Stimulated activated CD8-positive, alpha-beta memory T cell treated with anti-CD3 and anti-CD28 coated beads, Interleukin-15, amount 100 ng/mL, for 24 hours (primary cell): ENCODE data around the gene SDCCAG8.

Source experiments
- DNase-seq: peaks from one replicate; pipeline ENCODE4 v3.0.0-alpha.2; 2020; ENCODE audit warnings: low read depth

SDCCAG8 gene

DNA sequence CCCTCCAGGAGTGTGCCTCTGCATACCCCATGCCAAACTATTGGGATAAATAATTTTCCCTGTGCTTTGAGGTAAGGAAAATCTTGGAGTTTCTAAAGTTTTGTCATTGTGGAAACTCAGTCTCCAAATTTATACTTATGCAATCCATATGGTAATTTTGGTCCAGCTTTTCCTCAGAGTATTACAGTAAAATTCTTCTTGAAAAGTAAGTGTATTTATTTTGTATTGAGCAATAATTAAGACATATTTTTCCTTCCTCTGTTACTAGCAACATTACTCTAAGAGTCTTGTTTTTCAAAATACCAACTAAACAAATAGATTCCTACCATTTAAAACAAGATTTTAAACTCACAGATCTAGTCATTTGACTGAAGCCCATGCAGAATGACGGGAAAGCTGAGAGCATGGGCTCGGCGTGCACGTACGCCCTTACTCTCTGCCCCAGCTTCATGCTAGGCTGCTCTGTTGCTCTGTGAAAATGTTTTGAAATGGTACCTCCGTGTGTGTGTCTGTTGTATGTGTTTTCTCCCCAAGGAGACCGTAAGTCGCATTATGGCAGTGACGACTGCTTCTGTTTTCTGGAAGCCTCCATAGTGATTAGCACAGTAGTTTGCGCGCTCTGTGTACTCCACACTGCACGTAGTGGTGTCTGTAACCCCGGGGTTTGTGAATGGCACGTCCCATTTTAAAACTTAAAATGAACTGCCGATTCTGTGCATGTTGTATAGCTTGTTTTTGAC, 165.3 kb downstream of the SDCCAG8 start:
- no peak for DNase-seq

DNA sequence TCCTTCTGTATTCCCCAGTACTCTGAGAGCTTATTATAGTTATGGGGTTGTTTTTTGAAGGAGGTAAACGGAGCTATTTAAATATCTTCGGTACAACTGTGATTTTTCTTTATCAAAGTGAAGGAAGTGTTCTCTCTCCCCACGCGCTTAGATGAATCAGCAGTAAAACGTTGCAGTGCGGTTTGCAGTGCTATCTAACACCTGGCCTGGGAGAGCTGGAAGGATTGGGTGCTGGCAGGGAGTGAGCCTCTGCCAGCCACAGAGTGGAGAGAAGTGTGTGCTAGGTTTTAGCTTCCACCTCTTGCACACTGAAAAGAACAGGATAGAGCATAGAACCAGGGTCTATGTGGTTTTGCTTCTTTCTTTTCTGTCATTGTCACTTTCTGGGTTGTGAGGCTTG, 165.9 kb downstream of the SDCCAG8 start:
- DNase-seq, result no peak

DNA sequence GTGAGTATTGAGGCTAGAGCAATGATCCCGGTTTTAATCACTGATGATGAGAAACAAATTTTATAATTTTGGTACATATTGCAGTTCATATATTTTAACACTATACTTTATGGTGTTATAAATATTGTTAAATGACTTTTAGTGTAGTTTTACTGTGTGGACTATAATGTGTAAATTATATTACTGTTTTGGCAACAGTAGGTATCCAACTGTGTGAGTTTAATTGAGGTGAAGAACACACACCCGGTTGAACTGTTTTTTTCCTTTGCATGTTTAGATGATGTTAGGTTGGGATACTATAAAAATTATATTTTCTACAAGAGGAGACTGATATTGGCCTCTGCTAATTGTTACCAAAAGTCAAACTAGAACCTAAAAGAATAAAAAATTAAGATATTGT, 166.5 kb downstream of the SDCCAG8 start:
- no peak for DNase-seq

DNA sequence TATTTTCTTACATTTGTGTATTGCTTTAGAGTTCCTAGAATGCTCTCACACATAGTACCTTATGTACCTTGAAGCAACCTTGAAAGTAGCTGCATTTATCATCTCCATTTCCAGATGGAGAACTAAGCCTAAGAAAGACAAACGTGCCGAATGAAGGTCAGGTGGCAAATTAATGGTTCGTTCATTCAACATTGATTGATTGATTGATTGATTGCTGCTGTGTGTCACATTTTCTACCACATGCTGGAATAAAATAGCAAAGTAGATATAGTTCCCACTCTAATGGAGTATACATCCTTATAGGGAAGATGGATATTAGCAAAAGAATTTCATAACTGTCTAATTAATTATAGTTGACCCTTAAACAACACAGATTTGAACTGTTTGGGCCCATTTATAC, 172.2 kb downstream of the SDCCAG8 start:
- no peak for DNase-seq

DNA sequence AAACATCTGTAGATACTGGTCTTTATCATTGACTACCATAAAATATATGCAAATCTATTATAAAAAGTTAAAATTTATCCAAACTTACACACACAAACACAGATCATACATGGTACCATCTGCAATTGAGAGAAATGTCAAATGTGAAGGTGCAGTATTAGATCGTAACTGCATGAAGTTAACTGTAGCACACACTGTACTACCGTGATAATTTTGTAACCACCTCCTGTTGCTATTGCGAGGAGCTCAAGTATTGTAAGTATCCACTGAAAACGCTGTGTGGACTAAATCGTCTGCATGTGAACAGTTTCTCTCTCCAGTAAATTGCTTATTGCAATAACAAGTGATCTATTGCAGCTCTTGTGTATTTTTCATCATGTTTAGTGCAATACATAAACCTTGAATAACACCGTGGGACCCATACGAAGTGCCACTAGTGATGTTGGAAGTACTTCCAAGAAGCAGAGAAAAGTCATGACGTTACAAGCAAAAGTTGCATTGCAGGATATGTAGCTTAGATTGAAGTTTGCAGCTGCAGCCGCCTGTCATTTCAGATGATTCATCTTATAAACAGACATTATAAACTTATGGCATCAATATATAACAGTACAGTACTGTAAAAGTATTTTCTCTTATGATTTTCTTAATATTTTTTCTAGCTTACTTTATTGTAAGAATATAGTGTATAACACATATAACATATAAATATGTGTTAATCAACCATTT, 172.9 kb downstream of the SDCCAG8 start:
- no peak for DNase-seq

DNA sequence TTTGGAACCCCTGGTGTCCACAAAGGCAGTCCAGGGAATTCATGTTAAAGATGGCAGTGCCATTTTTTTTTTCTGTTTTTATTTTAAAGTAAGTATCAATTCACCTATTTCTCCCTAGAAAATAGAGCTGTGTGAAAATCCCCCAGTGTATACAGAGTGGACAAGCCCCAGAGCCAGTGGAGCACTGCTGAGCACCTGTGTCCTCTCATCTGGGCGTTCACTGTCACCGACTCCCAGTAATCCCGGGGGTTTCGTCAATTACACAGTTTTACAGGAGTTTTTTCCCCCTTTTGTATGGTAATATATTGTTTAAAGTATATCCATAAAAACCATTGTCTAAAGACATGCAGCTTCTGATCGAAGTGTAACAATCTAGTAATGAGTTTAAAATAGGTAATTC, 175.8 kb downstream of the SDCCAG8 start:
- DNase-seq, result no peak

DNA sequence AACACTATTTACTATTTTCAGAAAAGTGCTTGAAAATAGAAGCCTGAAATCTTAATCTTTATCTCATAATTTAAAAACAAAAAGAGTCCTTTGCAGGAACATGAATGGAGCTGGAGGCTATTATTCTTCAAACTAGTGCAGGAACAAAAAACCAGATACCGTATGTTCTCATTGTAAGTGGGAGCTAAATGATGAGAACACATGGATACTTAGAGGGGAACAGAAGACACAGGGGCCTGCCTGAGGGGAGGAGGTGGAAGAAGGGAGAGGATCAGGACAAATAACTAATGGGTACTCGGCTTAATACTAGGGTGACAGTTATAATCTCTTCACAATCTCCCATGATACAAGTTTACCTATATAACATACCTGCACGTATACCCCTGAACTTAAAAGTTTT, 176.3 kb downstream of the SDCCAG8 start:
- no peak for DNase-seq

DNA sequence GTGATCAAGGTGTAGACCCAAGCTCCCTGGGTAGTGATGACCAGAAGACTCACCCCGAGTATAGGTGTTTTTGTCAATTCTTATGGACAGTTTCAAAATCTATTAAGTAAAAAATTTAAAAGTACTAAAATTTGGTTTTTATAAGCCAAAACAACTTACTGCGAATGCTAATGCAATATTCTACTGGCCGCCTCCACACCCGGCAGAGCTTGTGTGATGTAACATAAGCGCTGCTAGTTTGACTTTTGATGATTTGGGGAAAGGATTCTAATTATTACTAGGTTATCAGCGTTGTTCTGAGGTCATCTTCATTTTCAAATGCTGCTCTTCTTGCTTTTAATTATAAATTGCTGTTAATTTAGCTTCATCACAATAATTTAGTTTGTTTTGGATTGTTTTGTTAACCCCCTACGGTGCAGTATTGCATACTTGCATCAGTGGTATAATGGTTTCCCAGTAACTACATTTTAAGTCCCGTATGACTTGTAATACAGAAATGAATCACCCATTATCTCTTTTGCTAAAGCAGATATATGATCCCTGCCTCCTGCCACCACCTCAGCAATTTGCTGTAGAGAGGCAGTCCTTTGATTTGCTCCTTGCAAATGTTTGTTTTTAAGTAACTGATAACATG, 178.0 kb downstream of the SDCCAG8 start:
- no peak for DNase-seq

DNA sequence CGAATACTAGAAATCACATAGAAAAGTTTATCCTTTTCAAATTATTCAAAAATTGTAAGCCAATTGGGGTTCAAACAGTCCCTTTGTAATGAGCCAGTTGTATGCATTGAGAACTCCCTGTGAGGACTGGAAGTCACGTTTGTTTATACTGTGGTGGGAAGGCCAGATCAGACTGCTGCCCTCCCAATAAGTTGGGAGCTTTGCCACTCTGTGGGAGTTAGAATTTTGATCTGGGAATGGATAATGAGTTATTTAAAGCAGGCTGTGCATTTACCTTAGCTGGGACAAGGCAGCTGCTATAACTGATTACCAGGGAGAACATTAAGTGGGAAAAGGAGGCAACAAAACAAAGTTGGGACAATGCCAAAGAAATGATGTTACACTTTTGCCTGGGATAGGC, 178.8 kb downstream of the SDCCAG8 start:
- DNase-seq, result no peak

DNA sequence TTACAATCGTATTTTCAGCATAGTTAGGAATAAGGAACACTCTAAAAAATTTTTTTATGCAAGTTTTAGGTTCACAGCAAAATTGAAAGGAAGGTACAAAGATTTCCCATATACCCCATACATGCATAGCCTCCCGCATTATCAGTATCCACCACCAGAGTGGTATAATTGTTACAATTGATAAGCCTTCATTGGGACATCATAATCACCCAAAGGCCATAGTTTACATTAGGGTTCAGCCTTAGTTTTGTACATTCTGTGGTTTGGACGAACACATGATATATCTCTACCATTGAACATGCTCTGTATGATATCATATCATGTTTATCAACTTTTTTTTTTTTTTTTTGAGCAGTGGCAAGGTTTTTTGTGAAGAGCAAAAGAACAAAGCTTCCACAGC, 180.0 kb downstream of the SDCCAG8 start:
- DNase-seq, result no peak

DNA sequence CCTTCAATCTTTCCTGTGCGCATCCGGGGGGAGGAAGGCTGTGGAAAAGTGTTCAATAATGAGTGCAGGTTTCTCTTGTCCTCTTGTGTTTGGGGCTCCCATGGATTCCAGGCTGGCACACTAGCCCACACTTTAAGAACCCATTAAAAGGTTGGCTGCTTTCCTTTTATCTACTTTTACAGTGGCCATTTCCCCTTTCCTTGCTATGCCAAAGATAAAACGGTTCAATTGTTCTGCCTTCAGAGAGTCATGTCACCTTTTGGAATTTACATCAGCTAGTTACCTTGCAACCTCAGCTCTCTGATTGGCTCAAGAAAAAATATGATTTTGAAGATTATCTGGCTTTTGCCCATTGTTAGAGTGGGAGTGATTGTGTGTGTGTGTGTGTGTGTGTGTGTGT, 182.3 kb downstream of the SDCCAG8 start:
- no peak for DNase-seq

DNA sequence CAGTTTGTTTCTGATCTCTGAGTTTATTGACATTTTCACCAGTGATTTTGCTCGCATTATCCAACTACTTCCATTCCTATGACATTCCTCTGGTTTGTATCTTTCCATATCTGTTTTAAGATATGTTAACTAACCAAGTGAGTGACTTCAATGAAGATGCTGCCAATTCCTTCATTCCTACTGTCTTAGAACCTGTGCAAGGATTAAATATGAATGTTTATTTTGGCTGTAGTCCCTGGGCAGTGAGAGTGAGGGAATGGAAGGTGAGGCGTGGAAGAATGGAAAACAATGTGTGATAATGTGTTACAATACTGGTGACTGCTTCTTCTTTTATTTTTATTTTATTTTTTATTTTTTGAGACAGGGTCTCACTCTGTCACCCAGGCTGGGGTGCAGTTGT, 183.0 kb downstream of the SDCCAG8 start:
- DNase-seq, result no peak

DNA sequence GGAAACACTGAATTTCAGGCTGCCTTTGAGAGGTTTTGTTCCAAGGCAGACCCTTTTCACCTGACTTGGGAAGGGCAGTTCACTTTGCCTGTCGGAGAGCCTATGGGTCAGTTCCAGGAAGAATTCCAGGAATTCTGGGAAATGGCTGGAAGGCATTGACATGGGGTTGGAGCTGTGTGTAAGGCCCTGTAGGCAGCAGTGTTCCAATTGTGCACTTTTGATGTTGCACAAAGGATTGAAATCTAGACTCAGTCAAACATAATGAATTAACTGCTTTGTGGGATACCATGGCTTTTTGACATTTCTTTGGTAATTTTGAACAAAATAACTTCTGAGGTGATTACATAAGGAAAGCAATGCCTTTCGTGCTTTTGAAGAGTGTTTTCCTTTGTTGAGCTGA, 184.6 kb downstream of the SDCCAG8 start:
- DNase-seq, result no peak

DNA sequence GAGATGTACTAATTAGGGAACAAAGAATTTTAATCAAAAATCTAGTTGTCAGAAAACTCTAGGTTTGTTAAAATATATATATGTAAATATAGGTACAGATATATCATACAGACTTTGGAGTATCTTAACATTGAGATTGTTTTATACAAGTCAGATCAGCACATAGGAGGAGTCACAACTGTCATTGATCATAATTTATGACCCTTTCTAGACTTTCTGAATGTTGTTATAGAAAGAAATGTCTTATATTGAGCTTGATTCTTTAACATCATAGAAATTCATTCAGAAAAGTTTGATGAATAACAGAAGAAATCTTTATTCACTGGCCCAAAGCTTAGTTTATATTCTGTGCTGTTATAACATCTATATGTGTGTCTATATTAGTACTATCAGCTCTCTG, 185.8 kb downstream of the SDCCAG8 start:
- no peak for DNase-seq

DNA sequence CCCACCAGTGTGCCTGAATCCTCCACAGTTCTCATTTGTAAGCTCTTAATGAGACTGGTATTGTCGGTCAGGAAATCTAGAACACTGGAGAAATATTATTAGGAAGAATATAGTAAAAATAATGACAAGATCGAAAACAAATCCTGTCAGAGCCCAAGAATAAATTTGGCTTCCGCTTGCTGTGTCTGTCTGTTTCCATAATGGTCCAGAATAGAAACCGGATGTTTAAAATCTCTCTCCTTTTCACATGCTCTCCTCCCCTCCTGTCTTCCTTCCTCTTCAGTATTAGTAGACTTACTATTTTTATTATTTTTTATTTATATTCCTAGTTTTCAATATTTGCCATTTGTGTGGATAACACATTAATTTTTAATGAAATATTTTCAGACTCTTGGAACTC, 187.7 kb downstream of the SDCCAG8 start:
- no peak for DNase-seq

DNA sequence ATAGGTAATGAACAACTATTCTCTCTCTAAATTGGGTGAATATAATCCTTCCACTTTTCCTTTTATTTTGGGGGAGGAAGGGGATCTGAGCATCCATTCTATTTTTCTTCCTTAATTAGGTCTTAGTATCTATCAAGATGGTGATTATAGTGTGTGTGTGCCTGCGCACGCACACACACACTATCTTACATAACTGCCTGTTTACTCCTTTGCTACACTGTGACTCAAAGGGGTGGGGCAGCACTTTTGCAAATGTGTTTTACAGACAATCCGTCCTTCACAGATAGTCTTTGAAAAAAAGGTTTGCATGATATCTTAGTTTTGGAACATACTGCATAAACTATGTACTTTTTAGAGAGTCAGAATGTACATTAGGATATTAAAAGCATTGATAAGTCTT, 191.5 kb downstream of the SDCCAG8 start:
- no peak for DNase-seq

DNA sequence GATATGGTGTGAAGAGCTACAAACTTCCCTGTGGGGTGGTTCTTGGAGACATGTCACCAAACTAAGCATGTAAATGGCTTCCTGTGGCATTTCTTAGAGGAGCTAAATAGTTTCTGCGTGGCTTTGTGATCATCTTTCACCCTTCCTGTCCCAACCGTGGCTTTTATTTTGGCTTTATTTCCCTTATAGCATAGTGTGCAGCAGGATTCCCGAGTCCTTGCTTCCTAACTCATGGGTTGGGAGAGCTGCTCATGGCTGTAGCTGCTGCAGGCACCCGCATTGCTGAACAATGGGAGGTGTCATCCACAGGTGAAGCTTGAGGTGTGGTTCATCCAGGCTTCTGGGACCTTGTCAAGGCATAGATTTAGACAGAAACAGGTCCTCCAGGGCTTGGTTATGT, 192.0 kb downstream of the SDCCAG8 start:
- DNase-seq, result no peak

DNA sequence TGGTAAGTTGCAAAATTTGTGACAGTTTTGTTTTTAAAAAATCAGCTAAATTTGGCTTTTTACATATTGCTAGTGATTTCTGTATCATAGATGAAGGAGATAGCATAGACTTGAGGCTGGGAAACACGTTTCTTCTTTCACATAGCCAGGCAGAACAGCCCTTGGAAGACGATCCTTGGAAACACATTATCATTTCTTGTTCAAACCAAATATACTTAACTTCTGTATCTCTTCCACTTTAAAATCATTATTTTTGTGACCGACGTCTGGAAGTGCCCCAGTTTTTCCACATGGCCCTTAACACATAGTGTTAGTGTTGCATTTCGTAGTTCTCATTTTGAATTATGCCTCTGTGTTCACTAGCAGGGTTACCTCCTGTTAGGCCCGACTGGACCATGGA, 193.5 kb downstream of the SDCCAG8 start:
- no peak for DNase-seq

DNA sequence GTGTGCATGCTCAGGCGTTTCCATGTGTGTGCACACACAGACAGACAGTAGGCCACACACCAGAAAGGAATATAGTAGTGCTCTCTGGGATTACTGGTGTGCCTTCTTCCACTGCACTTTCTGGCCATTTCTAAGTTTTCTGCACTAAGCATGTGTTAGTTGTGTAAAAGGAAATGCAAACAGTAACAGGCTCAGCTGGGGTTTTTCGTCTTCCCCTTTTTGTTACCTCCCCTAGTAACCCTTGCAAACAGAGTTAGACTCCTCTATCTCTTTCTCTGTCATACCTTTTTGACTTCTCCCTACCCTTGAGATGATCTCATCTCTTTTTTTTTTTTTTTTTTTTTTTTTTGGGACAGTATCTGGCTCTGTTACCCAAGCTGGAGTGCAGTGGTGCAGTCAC, 196.3 kb downstream of the SDCCAG8 start:
- DNase-seq, result no peak

DNA sequence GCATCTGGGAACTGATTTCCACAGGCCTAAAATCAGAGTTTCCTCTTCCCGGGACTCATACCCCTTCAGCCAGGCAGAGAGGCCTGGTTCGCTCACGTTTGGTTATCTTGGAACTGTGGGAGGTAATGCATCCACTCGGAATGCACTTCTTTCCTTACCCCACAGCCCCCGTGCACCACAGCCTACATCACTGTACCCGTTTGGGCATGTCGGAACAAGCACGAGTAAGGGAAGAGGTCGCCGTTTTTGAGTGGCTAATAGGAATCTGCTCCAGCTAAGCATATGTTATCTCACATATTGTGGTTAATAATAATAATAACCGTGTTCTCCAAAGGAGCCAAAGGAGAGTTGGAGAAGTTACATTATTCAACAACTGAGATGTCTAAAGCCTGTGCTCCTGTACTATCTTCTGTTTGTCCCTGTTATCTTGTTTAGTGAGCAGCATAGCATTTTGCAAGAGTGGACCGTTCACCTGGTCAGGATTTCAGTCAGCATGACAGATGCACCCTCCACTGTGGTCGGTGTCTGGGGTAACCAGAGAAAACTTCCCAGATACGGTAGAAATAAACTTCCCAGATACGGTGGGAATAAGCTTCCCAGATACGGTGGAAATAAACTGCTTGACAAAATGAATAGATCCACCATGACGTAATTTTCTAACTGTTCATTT, 198.6 kb downstream of the SDCCAG8 start:
- DNase-seq, result no peak

DNA sequence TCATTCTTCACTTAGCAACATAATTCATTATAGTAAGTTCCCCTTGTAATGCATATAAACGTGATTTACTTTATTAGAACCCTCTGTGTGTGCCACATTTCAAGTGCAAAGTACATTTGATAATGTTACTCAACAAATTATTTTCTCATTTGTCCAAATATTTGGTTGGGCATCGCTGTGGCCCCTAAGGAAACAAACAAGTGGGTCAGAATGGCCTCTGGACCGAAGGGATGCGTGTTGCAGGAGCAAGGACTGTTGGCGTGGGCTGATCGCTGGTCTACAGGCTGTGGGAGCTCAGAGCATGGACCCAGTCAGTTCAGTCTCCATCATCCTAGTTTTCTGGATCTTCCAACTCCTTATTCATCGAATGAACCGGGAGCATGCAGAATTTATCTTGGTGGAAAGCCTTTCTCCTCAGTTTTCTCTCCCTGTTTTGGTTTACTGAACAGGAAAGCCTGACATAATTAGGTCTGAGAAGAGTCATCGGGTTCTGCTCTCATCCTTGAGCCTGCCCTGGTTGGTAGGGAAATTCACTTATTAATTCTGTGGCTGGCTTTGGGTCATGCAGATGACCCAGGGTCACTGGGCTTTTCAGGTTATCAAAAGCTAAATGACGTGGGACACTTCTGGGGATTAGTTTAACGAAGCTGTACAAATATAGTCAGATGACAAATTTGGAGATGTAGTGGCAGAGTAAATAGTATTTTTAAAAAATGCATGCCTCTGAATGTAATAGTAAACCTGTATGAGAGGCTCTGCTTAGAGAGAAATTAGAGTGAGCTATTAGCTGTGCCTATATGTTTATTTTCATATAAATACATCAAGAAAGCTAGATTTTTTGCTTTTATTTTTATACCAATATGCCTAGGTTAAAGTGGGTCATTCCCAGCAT, 200.2 kb downstream of the SDCCAG8 start:
- no peak for DNase-seq
